ENCODE data around the gene IL37.
"Not testable (repeated sequence)": the region's sequence is repeated elsewhere in the genome, so short reads cannot be mapped to it uniquely, and the experiment has no call there.

The IL37 gene

GRCh38 chr2:112920923-112921532 lies 10.1 kb downstream of the IL37 start:
- DNase-seq: no peak

GRCh38 chr2:112921982-112922381 lies 11.0 kb downstream of the IL37 start:
- no peak for DNase-seq

GRCh38 chr2:112923237-112923966 lies 12.4 kb downstream of the IL37 start:
- no peak for DNase-seq

DNA sequence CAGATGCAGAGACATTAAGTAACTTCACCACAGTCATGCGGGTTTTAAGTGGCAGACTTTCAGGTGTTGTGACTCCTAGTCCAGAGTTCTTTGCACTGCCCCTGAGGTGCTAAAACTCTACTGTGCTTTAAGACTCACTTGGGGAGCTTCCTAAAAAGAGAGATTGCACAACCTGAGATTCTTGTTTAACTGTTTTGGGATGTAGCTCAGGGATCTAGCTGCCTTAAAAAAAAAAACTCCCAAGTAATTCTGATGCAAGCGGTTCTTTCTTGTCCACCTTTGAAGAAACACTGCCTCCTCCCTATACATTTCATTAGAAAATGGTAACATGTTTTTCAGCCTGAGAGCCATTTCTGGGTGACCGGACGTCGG lies 13.0 kb downstream of the IL37 start:
- DNase-seq: no peak

GRCh38 chr2:112924360-112924759 lies 13.4 kb downstream of the IL37 start:
- DNase-seq: no peak

GRCh38 chr2:112924821-112925220 lies 13.9 kb downstream of the IL37 start:
- DNase-seq: no peak

DNA sequence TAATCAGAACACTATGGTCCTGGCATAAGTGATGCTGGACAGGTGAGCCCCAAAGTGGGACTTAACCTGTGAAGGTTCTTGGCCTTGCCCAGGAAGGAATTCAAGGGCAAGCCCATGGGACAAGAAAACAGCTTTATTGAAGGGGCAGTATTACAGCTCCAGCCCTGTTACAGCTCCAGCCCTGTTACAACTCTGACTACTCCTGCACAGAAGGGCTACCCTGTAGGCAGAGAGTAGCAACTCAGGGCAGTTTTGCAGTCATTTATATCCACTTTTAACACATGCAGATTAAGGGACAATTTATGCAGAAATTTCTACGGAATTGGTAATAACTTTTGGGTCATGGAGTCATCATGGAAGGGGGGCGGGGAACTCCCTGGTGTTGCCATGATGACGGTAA lies 15.7 kb downstream of the IL37 start:
- no peak for DNase-seq

DNA sequence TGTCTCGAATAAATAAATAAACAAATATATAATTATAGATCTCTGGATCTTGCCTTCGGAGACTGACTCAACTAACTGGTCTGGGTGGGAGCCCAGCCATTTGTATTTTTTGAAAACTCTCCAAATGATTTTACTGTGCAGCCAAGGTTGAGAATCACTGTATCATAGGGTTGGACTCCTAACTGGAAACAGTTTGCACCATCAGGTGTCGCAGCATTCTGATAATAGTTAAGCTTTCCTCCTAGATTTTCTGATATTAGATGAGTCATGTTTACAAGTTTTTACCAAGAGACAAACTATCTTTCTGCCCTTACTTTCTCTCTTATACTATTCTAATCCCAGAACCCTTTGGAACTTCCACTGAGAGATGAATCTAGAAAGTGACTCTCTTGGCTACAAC lies 16.8 kb downstream of the IL37 start:
- no peak for DNase-seq

- no peak for DNase-seq
Measured at GRCh38 chr2:112933261-112933660, 22.3 kb downstream of the IL37 start.

DNA sequence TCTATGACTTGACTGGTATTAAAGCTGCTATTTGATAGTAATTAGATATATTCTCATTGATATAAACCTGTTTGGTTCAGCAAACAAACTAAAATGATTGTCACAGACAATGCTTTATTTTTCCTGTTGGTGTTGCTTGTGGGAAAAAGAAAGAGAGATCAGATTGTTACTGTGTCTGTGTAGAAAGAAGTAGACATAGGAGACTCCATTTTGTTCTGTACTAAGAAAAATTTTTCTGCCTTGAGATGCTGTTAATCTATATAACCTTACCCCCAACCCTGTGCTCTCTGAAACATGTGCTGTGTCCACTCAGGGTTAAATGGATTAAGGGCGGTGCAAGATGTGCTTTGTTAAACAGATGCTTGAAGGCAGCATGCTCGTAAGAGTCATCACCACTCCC lies 23.2 kb downstream of the IL37 start:
- DNase-seq: not testable (repeated sequence)

DNA sequence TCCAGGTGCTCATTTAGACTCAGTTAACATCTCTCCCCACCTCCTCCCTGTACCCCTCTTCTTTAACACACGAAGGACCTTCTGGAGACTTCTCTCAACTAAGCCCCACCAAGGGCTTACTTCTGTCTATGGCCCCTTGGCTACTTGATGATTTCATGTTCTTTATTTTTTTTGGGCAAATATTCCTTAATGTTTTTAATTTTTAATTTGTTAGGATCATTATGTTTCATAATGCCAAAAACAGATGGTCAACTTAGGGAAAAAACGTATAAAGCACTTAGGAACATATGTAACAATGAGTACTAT lies 25.9 kb downstream of the IL37 start:
- no peak for DNase-seq

DNA sequence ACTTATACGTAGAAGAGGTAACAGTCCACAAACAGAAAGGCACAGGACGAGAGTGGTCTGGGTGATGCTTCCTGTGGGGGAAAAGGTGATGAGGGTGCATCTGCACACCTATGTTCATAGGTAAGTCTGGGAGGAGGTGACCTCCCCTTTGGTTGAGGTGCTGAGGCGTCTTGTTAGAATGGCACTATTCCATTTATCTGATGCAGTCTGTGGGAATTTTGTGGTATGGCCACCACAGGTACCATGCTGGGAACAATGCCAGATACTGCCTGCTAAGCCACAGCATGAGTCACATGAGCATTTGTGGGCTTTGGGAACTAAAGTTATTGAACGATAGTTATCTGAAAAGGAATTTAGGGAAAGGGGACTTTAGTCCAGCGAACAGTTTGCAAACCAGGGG lies 27.9 kb downstream of the IL37 start:
- DNase-seq: no peak

DNA sequence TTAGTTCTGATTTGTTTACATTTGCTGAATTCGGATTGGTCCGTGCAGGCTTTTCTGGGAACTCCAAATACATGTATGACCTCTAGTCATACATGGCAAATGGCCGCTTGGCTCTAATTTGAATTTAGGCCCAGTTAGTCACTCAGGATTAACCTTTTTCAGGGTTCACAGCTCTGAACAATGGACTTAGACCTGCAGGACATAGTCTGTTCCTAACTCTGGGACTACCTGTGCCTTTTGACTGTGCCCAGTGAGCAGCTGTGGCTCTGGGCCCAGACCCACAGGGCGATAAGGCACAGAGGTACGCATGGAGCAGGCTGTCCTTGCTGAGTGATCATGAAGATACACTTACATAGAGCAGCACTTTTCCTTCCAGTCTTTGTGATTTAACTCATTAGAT lies 28.5 kb downstream of the IL37 start:
- no peak for DNase-seq

DNA sequence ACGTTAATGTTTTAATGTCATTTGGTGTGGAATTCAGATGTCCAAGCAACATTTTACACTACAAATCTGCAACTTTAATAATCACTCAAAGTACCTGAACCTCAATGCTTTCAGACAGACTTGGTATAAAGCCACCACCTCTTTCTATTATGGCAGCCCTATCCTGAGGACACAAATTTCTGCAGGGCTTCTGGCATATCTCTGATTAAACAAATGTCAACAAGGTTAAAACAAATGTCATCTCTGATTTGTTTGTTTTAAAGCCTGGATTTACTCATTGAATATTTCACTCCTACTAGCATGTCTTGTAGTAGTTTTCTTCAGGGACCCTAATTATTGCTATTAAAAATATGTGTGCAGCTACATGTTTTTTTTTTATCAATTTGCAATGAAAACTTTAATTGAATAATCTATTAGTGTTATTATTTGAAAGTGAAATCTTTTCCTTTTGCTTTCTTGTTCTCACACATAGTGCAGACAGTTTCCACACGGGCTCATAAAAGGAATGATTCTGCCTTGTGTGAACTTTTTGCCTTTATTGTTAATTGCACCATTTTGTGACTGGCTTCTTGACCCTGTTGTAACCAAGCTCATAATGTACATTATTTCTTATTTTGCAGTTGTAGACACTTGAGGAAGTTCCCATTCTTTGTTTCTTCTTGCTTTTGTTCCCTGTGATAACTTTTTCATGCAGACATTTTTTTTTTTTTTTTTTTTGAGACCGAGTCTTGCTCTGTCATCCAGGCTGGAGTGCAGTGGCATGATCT lies 30.1 kb downstream of the IL37 start:
- DNase-seq: no peak

- peak in 53 of 56 donors; percentile 8 to 84 (median 44) for DNase-seq
Measured at GRCh38 chr2:112941753-112942653, 31.0 kb downstream of the IL37 start.

GRCh38 chr2:112942654-112943002 lies 31.7 kb downstream of the IL37 start:
- DNase-seq: no peak

- DNase-seq: no peak
Measured at GRCh38 chr2:112944971-112945370, 34.0 kb downstream of the IL37 start.

- no peak for DNase-seq
Measured at GRCh38 chr2:112946086-112946485, 35.1 kb downstream of the IL37 start.

- no peak for DNase-seq
Measured at GRCh38 chr2:112947374-112947773, 36.4 kb downstream of the IL37 start.

GRCh38 chr2:112949456-112949855 lies 38.5 kb downstream of the IL37 start:
- DNase-seq: no peak

DNA sequence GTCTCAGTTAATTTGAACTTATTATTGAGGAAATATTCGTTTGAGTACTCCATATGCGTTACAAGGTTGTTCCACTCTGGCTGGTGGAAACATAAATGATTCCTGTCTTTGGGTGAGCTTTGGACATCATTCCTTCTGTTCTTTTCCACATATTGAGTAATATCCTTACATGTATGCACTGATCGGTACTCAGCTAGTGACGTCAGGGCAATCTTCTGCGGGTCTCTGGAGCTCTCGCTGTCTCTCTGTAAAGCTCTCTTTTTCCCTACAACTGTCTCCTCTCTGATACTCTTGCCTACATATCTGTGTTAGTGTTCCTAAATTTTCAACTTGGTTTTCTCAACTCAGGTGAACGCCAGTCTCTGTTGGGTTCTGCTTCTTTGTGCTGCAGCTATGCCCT lies 43.4 kb downstream of the IL37 start:
- no peak for DNase-seq

GRCh38 chr2:112957511-112957910 lies 46.5 kb downstream of the IL37 start:
- no peak for DNase-seq

Measured in amygdala (tissue), 56 donors.